Erythroblast (primary cell): ENCODE measurements around the gene JMJD4.

Experiments used
- GATA1 ChIP-seq: IDR thresholded peaks from 2 replicates; pipeline ENCODE4 v1.6.1; 2011; ENCODE audit warnings: low read depth, mild to moderate bottlenecking, control low read depth, low read length, moderate library complexity
- POLR2A ChIP-seq: IDR thresholded peaks from 2 replicates; pipeline ENCODE4 v1.6.1; 2011; ENCODE audit warnings: mild to moderate bottlenecking, low read length

- no peak for TF ChIP-seq POLR2A
- TF ChIP-seq GATA1 = no peak
These were observed 6.8 kb downstream of the JMJD4 start for GRCh38 chr1:227728059-227728891.
